GM12872 (cell line): Measurements from ENCODE around the gene OSBP2.

Source experiments
- TF ChIP-seq, protein P1 (sequence below): IDR thresholded peaks from 3 replicates; pipeline ENCODE4 v1.5.1; 2011; ENCODE audit warnings: low read depth, mild to moderate bottlenecking, low read length, moderate library complexity; ENCODE audit not compliant: insufficient read depth

OSBP2 gene

DNA sequence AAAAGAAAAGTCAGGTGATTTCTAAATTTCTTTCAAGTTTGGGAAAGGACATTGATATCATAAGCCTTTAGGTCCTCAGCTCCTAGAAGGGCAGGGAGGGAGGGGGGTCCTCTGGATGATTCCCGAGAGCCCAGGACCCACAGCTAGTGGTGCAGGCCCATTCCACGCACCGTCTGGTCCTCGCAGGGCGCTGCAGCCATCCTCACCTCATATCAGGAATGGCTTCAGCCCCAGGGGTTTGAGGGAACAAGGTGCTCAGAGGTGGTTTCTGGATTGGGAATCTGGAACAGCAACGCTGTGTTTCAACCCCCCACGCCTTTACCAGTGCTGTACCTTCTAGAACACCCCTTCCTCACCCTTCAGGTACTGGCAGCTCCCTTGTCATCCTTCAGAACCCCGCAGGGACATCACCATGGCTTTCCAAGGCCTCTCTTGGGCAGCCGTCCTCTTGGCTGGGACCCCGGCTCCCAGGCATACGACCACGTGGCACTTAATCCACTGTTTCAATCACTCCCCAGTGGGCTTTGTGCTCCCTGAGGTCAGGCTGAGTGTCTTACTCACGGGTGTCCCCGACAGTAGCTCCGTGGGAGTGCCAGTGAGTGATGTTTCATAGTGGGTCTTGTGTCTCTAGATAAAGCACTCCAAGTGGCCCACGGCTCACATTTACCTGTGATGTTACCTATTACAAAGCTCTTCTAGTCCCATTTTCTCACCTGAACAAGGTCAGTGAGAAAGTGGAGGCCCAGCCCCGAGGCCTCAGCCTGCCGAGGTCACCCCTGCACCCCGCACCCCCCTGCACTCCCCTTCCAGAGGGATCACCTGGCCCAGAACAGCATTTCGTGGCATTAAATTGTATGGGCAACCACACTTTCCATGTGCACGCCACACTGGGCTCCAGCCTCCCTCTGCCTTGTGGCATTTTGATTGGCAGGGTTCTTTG is 180.0 kb downstream of the OSBP2 start:
- TF ChIP-seq, protein P1, sequence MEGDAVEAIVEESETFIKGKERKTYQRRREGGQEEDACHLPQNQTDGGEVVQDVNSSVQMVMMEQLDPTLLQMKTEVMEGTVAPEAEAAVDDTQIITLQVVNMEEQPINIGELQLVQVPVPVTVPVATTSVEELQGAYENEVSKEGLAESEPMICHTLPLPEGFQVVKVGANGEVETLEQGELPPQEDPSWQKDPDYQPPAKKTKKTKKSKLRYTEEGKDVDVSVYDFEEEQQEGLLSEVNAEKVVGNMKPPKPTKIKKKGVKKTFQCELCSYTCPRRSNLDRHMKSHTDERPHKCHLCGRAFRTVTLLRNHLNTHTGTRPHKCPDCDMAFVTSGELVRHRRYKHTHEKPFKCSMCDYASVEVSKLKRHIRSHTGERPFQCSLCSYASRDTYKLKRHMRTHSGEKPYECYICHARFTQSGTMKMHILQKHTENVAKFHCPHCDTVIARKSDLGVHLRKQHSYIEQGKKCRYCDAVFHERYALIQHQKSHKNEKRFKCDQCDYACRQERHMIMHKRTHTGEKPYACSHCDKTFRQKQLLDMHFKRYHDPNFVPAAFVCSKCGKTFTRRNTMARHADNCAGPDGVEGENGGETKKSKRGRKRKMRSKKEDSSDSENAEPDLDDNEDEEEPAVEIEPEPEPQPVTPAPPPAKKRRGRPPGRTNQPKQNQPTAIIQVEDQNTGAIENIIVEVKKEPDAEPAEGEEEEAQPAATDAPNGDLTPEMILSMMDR: no peak

DNA sequence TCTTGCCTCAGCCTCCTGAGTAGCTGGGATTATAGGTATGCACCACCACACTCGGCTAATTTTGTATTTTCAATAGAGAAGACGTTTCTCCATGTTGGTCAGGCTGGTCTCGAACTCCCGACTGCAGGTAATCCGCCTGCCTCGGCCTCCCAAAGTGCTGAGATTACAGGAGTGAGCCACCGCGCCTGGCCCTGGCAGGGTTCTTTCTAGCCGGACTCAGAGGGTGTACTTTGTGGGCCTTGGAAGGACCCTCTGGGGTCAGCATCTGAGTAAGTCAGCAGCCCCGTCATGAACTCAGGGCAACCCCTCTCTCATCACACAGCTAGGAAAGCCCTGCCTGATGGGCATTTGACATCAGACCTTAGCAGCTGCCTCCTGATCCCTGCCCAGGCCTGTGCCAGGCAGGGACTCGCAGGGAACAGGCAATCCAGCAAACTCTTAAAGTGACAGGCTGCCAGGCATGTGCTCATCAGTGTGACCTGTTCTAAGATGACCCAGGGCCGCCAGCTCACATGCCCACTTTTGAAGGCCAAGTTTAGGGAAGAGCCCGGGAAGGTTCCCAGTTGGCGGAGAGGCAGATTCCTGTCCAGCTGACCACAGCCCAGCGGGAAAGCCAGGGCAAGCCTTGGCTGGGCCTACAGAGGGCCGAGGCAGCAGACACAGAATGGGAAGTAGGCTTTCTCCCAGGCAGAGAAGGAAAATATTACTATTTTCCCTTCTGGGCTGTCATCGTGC is 181.0 kb downstream of the OSBP2 start:
- TF ChIP-seq, protein P1: no peak

DNA sequence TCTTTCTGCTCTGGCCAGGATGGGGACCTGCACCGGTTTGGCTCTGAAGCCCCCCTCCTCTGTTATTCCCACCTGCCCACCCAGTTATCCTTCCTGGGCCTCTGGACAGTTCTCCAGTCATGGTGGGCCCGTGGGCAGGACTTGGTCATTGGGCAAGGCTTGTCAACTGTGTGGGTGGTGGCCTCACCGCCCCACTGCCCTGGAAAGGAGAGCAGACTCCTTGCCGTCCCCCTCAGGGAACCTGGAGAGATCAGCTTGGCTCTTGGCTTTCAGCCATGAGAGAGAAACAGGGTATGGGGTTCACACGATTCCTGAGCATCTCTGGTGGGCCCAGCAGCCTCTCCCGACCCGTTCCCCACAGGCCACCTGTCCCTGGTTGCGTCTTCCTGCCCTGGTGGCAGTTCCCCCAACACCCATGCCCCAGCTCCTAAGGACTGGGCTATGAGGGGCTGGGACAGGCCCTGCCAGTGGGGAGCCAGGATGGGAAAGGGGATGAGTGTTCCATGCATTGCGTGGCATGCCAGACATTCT is 181.6 kb downstream of the OSBP2 start:
- TF ChIP-seq, protein P1: no peak

DNA sequence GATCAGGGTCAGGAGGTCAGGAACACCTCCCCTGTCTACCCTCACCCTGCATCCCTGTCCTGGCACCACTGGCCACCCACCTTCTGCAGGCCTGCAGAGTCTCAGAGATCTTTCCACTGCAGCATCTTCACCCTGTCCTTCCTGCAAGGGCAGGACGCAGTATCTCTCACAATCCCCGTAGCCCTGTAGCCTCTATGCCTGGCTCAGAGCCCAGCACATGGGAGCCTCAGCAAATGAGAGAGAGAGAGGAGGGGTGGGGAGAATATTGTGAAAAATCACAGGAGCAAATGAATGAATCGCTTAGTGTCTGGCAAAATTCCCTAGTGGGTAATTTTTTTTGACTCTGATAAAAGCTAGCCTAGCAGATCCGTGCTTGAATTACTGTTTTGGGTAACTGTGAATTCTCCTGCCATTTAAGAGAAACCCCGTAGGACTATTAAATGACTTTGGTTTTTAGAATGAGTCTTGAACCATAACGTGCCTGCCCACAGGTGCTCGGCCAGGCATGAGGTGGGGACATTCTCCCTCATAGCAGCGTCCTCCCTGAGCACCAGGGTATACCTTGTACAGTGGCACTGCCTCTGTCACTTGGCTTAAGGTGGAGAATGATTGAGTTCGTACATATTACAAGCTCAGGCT is 182.4 kb downstream of the OSBP2 start:
- TF ChIP-seq, protein P1: no peak

DNA sequence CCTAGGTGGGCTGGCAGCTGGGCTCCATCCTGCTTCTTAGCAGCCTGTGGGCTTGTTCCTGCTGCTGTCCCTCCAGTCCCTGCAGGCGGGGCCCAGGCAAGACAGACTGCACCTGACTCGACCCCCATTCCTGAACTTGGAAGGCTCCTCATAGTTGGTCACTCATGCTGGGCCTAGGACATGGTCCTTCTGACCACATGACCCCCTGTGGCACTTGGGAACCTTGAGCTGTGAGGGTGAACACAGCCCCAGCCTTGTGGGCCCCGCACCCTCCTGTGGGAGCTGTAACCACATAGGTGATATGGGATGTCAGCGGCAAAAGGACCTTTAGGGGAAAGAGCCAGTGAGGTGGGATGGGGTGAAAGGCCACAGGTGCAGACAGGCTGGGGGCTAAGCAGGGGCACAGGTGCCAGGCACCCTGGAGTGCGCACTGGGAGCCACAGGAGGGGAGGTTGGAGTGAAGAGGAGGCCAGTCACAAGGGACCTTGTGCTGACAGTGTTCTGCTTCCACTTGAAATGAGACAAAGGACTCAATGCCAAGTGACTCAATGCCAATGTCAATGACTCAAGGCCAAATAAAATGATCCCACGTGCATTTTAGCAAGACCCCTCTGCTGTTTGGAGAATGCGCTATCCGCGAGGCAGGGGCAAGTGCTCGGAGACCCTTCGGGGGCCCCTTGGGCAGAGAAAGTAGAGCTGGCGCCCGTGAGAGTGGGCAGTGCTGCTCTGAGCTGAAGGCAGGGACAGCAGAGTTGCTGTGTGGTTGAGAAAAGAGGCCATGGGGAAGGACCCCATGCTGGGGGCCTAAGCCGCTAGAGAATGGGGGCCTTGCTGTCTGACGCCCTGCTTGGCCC is 183.2 kb downstream of the OSBP2 start:
- TF ChIP-seq, protein P1: no peak

DNA sequence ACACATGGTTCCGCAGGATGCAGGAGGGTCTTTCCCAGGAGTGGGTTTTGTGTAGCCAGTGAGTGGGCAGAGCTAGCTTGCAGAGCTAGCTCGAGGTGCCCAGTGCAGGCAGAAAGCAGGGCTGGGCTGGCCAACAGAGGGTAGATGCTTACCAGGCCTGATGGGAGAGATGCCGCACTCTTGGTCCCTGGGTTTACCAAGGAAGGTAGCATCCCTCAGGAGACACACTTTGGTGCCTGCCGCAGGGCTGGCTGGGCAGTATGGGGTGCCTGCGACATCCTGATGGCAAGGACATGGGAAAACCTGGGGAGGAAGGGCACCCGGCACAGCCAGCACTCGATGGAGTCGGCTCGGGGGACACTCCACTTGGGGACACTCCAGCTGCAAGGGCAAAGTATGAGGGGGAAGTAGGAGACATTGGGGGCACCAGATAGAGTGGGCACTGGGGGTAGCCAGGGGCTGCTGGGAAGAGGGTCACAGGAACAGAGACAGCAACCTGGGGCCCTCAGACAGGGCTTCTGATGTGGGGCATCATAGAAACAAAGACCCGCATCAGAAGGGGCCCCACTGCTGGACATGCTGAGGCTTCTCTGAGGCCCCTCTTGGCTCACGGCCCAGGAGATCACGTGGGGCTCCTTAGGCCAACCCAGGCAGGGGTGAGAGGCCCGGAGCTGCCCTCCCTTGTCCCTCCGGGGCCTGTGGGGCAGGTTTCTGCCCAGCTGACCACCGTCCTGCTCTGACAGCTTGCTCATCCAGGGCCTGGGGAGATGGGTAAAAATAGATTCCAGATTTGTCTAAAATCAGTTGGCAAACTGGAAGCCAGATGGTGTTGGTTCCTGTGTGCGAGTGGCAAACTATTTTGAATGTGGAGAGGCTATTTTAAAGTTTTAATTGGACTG is 184.1 kb downstream of the OSBP2 start:
- TF ChIP-seq, protein P1: no peak
